H1 (cell line): ENCODE measurements around the gene SCN2B. TPM values are rescaled to one million over a fixed set of nuclear protein-coding genes. Genes with fewer than 3 reads are reported as not detected.

Experiments
- CBX5 ChIP-seq: fragments of 300-800, 300-1000 bp; sonication (generic); IDR thresholded peaks from 2 replicates; pipeline ENCODE4 v1.7.1; 2016; ENCODE audit warnings: antibody characterized with exemption, low read length, low read depth
- CEBPB ChIP-seq: IDR thresholded peaks from 2 replicates; pipeline ENCODE4 v1.6.1; 2012; ENCODE audit warnings: low read depth, low read length
- CHD7 ChIP-seq: fragments of 300-600 bp; sonication (generic); IDR thresholded peaks from 2 replicates; pipeline ENCODE4 v1.7.1; 2012; ENCODE audit warnings: low read length, moderate library complexity, mild to moderate bottlenecking, inconsistent platforms; ENCODE audit not compliant: insufficient replicate concordance
- NRF1 ChIP-seq: IDR thresholded peaks from 2 replicates; pipeline ENCODE4 v1.6.1; 2011; ENCODE audit warnings: mild to moderate bottlenecking, low read depth, low read length, improper control_type of control experiment
- POLR2AphosphoS5 ChIP-seq: IDR thresholded peaks from 2 replicates; pipeline ENCODE4 v1.6.1; 2011; ENCODE audit warnings: low read depth, low read length
- POU5F1 ChIP-seq: IDR thresholded peaks from 2 replicates; pipeline ENCODE4 v1.6.1; 2011; ENCODE audit warnings: low read depth, mild to moderate bottlenecking, low read length, moderate library complexity
- SIRT6 ChIP-seq: IDR thresholded peaks from one replicate; pipeline ENCODE4 v1.7.1; 2012; ENCODE audit warnings: low read length, inconsistent platforms
- TBP ChIP-seq: IDR thresholded peaks from 2 replicates; pipeline ENCODE4 v1.6.1; 2011; ENCODE audit warnings: low read depth, low read length, improper control_type of control experiment
- TEAD4 ChIP-seq: IDR thresholded peaks from 2 replicates; pipeline ENCODE4 v1.6.1; 2012; ENCODE audit warnings: low read depth, low read length, inconsistent platforms, mixed read lengths
- polyA plus RNA-seq, 7 experiments: library from polyadenylated mRNA; depleted of rRNA in 3 of 7; stranded (reverse) in 5 of 7; unstranded in 2 of 7; fragments of >200 nt in 5 of 7; fragments of 200-250 nt in 2 of 7; gene quantifications; 1 replicate in 5 of 7; 2 replicates in 1 of 7; 4 replicates in 1 of 7; pipeline versions ENCODE4 v1.2.1 to v1.2.3, GENCODE V29; 2011 to 2013; ENCODE audit warnings: missing spikeins in 2 of 7, mixed read lengths in 2 of 7
- total RNA-seq: library from RNA; stranded (reverse); fragmentation: NEBNext Ultra II Directional; extraction: Animal tissue kit (Norgen Biotek cat#: 25700); gene quantifications from 2 replicates; pipeline ENCODE4 v1.2.1, GENCODE V29; 2021
- TF ChIP-seq, protein P1 (sequence below): IDR thresholded peaks from 2 replicates; pipeline ENCODE4 v1.6.1; 2012; ENCODE audit warnings: low read length, inconsistent platforms

The SCN2B gene
- total and polyA plus RNA-seq, 2 of the 8 experiments (the other 6 are each of a cell fraction or from before 2014, with no cell fraction given), result 0.14 to 0.24 TPM

GRCh38 chr11:118161786-118162185, 14.7 kb downstream of the SCN2B start (continued):
- no peak for TF ChIP-seq CHD7
- TF ChIP-seq TEAD4, result no peak
- TF ChIP-seq, protein P1, sequence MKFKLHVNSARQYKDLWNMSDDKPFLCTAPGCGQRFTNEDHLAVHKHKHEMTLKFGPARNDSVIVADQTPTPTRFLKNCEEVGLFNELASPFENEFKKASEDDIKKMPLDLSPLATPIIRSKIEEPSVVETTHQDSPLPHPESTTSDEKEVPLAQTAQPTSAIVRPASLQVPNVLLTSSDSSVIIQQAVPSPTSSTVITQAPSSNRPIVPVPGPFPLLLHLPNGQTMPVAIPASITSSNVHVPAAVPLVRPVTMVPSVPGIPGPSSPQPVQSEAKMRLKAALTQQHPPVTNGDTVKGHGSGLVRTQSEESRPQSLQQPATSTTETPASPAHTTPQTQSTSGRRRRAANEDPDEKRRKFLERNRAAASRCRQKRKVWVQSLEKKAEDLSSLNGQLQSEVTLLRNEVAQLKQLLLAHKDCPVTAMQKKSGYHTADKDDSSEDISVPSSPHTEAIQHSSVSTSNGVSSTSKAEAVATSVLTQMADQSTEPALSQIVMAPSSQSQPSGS, result no peak
- no peak for TF ChIP-seq CEBPB
- TF ChIP-seq CBX5, result no peak
- TF ChIP-seq SIRT6, result no peak
- TF ChIP-seq POU5F1, result no peak
- TF ChIP-seq POLR2AphosphoS5, result no peak
- no peak for TF ChIP-seq TBP
- TF ChIP-seq NRF1, result no peak
